Measurements from ENCODE around the gene LEAP2. TPM values are rescaled to one million over a fixed set of nuclear protein-coding genes. Genes with fewer than 3 reads are reported as not detected.

Gene LEAP2
- total and polyA plus RNA-seq, 4 donors, result 0.88 to 2.1 (median 1.5) TPM

- peaks cover under 1 to 3% of the 10 kb centered on the region in 2 donors for H3K4me1 ChIP-seq (ENCODE audit: control insufficient read depth in 1 of 2, insufficient read depth in 2 of 2, low read length in 2 of 2)
- H3K4me3 ChIP-seq (ENCODE audit: low read length in 2 of 2), result no peak overlapping the region
- H3K9me3 ChIP-seq (ENCODE audit: control insufficient read depth, low read length), result no peaks in the 10 kb centered on the region
- no peak overlapping the region for H3K27ac ChIP-seq (ENCODE audit: low read depth in 1 of 2, low read length in 2 of 2)
- no peak for ATAC-seq (ENCODE audit: low FRiP score)
- WGBS, 2 donors, result 78 to 81% methylated on average over 4 of the region's 4 CpGs
- no peaks in the 10 kb centered on the region for H3K27me3 ChIP-seq (ENCODE audit: control insufficient read depth in 1 of 2, insufficient read depth in 2 of 2, low read length in 1 of 2)
- intact Hi-C loops (cut with DNase I), result no loop called here
- H3K36me3 ChIP-seq (ENCODE audit: control insufficient read depth in 1 of 2, insufficient read depth in 2 of 2, low read length in 1 of 2), result peaks cover 5 to 8% of the 10 kb centered on the region in 2 donors
- no peak for DNase-seq
These were observed 27.6 kb downstream of the LEAP2 start for GRCh38 chr5:132901036-132901435.

- no peak for ATAC-seq (ENCODE audit: low FRiP score)
- no peak overlapping the region for H3K27ac ChIP-seq (ENCODE audit: low read depth in 1 of 2, low read length in 2 of 2)
- no peaks in the 10 kb centered on the region for H3K27me3 ChIP-seq (ENCODE audit: control insufficient read depth in 1 of 2, insufficient read depth in 2 of 2, low read length in 1 of 2)
- intact Hi-C loops (cut with DNase I), result no loop called here
- H3K4me1 ChIP-seq (ENCODE audit: control insufficient read depth in 1 of 2, insufficient read depth in 2 of 2, low read length in 2 of 2), result peaks cover 0 to 3% of the 10 kb centered on the region in 2 donors
- no peak for DNase-seq
- WGBS, 2 donors, result 82 to 87% methylated on average over 3 of the region's 3 CpGs
- no peaks in the 10 kb centered on the region for H3K9me3 ChIP-seq (ENCODE audit: control insufficient read depth, low read length)
- H3K4me3 ChIP-seq (ENCODE audit: low read length in 2 of 2), result no peak overlapping the region
- peaks cover under 1 to 4% of the 10 kb centered on the region in 2 donors for H3K36me3 ChIP-seq (ENCODE audit: control insufficient read depth in 1 of 2, insufficient read depth in 2 of 2, low read length in 1 of 2)
These were observed 28.3 kb downstream of the LEAP2 start for GRCh38 chr5:132901730-132902129.

GRCh38 chr5:132905938-132906337, 32.5 kb downstream of the LEAP2 start:
- intact Hi-C loops (cut with DNase I), result no loop called here
- Histone ChIP-seq H3K27me3 (ENCODE audit: control insufficient read depth in 1 of 2, insufficient read depth in 2 of 2, low read length in 1 of 2) (no peaks in the 10 kb centered on the region), H3K27ac (ENCODE audit: low read depth in 1 of 2, low read length in 2 of 2) (no peak overlapping the region), H3K4me3 (ENCODE audit: low read length in 2 of 2) (no peak overlapping the region), H3K9me3 (ENCODE audit: control insufficient read depth, low read length) (no peaks in the 10 kb centered on the region), H3K4me1 (ENCODE audit: control insufficient read depth in 1 of 2, insufficient read depth in 2 of 2, low read length in 2 of 2) (peaks cover 2 to 3% of the 10 kb centered on the region in 2 donors), H3K36me3 (ENCODE audit: control insufficient read depth in 1 of 2, insufficient read depth in 2 of 2, low read length in 1 of 2) (no peaks in the 10 kb centered on the region)
- WGBS, 2 donors, result 81 to 83% methylated on average over 2 of the region's 2 CpGs
- DNase-seq (no peak), ATAC-seq (ENCODE audit: low FRiP score) (no peak)

- Histone ChIP-seq H3K4me1 (ENCODE audit: control insufficient read depth in 1 of 2, insufficient read depth in 2 of 2, low read length in 2 of 2) (peaks cover 2 to 3% of the 10 kb centered on the region in 2 donors), H3K9me3 (ENCODE audit: control insufficient read depth, low read length) (no peaks in the 10 kb centered on the region), H3K27ac (ENCODE audit: low read depth in 1 of 2, low read length in 2 of 2) (no peak overlapping the region), H3K36me3 (ENCODE audit: control insufficient read depth in 1 of 2, insufficient read depth in 2 of 2, low read length in 1 of 2) (no peaks in the 10 kb centered on the region), H3K4me3 (ENCODE audit: low read length in 2 of 2) (no peak overlapping the region), H3K27me3 (ENCODE audit: control insufficient read depth in 1 of 2, insufficient read depth in 2 of 2, low read length in 1 of 2) (no peaks in the 10 kb centered on the region)
- WGBS, 2 donors, result 95 to 96% methylated on average over 2 of the region's 2 CpGs
- ATAC-seq (ENCODE audit: low FRiP score), result no peak
- intact Hi-C loops (cut with DNase I), result no loop called here
- DNase-seq, result no peak
These were observed 33.7 kb downstream of the LEAP2 start for GRCh38 chr5:132907161-132907560.

- H3K36me3 ChIP-seq (ENCODE audit: control insufficient read depth in 1 of 2, insufficient read depth in 2 of 2, low read length in 1 of 2), result no peaks in the 10 kb centered on the region
- no peak overlapping the region for H3K27ac ChIP-seq (ENCODE audit: low read depth in 1 of 2, low read length in 2 of 2)
- no peak for ATAC-seq (ENCODE audit: low FRiP score)
- H3K4me3 ChIP-seq (ENCODE audit: low read length in 2 of 2), result no peak overlapping the region
- H3K9me3 ChIP-seq (ENCODE audit: control insufficient read depth, low read length), result no peaks in the 10 kb centered on the region
- intact Hi-C loops (cut with DNase I), result no loop called here
- DNase-seq, result no peak
- H3K4me1 ChIP-seq (ENCODE audit: control insufficient read depth in 1 of 2, insufficient read depth in 2 of 2, low read length in 2 of 2), result peaks cover 2 to 3% of the 10 kb centered on the region in 2 donors
- no peaks in the 10 kb centered on the region for H3K27me3 ChIP-seq (ENCODE audit: control insufficient read depth in 1 of 2, insufficient read depth in 2 of 2, low read length in 1 of 2)
- WGBS, 2 donors, result 77 to 81% methylated on average over 1 of the region's 1 CpG
These were observed 36.2 kb downstream of the LEAP2 start for GRCh38 chr5:132909702-132910101.

- ATAC-seq (ENCODE audit: low FRiP score) (no peak), DNase-seq (no peak)
- no peaks in the 10 kb centered on the region for H3K36me3 ChIP-seq (ENCODE audit: control insufficient read depth in 1 of 2, insufficient read depth in 2 of 2, low read length in 1 of 2)
- 89 to 90% methylated on average over 5 of the region's 5 CpGs for WGBS, 2 donors
- H3K27ac ChIP-seq (ENCODE audit: low read depth in 1 of 2, low read length in 2 of 2), result no peak overlapping the region
- no peaks in the 10 kb centered on the region for H3K9me3 ChIP-seq (ENCODE audit: control insufficient read depth, low read length)
- intact Hi-C loops (cut with DNase I), result no loop called here
- H3K4me3 ChIP-seq (ENCODE audit: low read length in 2 of 2), result no peak overlapping the region
- no peaks in the 10 kb centered on the region for H3K27me3 ChIP-seq (ENCODE audit: control insufficient read depth in 1 of 2, insufficient read depth in 2 of 2, low read length in 1 of 2)
- H3K4me1 ChIP-seq (ENCODE audit: control insufficient read depth in 1 of 2, insufficient read depth in 2 of 2, low read length in 2 of 2), result peaks cover 0 to 2% of the 10 kb centered on the region in 2 donors
These were observed 42.2 kb downstream of the LEAP2 start for GRCh38 chr5:132915681-132916080.

- H3K27ac ChIP-seq (ENCODE audit: low read depth in 1 of 2, low read length in 2 of 2), result no peak overlapping the region
- WGBS, 2 donors, result 97 to 98% methylated on average over 3 of the region's 3 CpGs
- no peaks in the 10 kb centered on the region for H3K36me3 ChIP-seq (ENCODE audit: control insufficient read depth in 1 of 2, insufficient read depth in 2 of 2, low read length in 1 of 2)
- ATAC-seq (ENCODE audit: low FRiP score), result no peak
- intact Hi-C loops (cut with DNase I), result no loop called here
- H3K27me3 ChIP-seq (ENCODE audit: control insufficient read depth in 1 of 2, insufficient read depth in 2 of 2, low read length in 1 of 2), result no peaks in the 10 kb centered on the region
- DNase-seq, result no peak
- H3K9me3 ChIP-seq (ENCODE audit: control insufficient read depth, low read length), result no peaks in the 10 kb centered on the region
- peaks cover 0 to 1% of the 10 kb centered on the region in 2 donors for H3K4me1 ChIP-seq (ENCODE audit: control insufficient read depth in 1 of 2, insufficient read depth in 2 of 2, low read length in 2 of 2)
- no peak overlapping the region for H3K4me3 ChIP-seq (ENCODE audit: low read length in 2 of 2)
These were observed 42.6 kb downstream of the LEAP2 start for GRCh38 chr5:132916086-132916485.

Other genes starting within 250 kb of the LEAP2 start
- not detected for gene IL13, start 215.5 kb upstream of the LEAP2 start, total RNA-seq
- gene IL13, start 215.5 kb upstream of the LEAP2 start, polyA plus RNA-seq, result under 1 TPM in 1 of 2 donors, not detected in 1; 0.15 TPM
- gene IL4, start 199.7 kb upstream of the LEAP2 start, total RNA-seq, result not detected
- gene IL4, start 199.7 kb upstream of the LEAP2 start, polyA plus RNA-seq, result not detected
- gene KIF3A, start 136.1 kb upstream of the LEAP2 start, total RNA-seq, result 10 to 100 TPM; 10.1 to 15.1 TPM
- gene KIF3A, start 136.1 kb upstream of the LEAP2 start, polyA plus RNA-seq, result 10 to 100 TPM in 1 of 2 donors, 1 to 10 TPM in 1; 4.5 to 11.0 TPM
- gene CCNI2, start 126.2 kb upstream of the LEAP2 start, total RNA-seq, result not detected
- gene CCNI2, start 126.2 kb upstream of the LEAP2 start, polyA plus RNA-seq, result under 1 TPM in 1 of 2 donors, not detected in 1; 0.38 TPM
- gene SEPTIN8, start 96.4 kb upstream of the LEAP2 start, total RNA-seq, result 100 to 1,000 TPM in 1 of 2 donors, 10 to 100 TPM in 1; 56.7 to 103 TPM
- 10 to 100 TPM; 48.6 to 58.2 TPM for gene SEPTIN8, start 96.4 kb upstream of the LEAP2 start, polyA plus RNA-seq
- under 1 TPM in 1 of 2 donors, not detected in 1; 0.18 TPM for gene SOWAHA, start 60.4 kb upstream of the LEAP2 start, total RNA-seq
- 1 to 10 TPM in 1 of 2 donors, under 1 TPM in 1; 0.41 to 9.5 TPM for gene SOWAHA, start 60.4 kb upstream of the LEAP2 start, polyA plus RNA-seq
- gene SHROOM1, start 43.0 kb upstream of the LEAP2 start, total RNA-seq, result 10 to 100 TPM in 1 of 2 donors, 1 to 10 TPM in 1; 6.1 to 15.0 TPM
- 10 to 100 TPM in 1 of 2 donors, 1 to 10 TPM in 1; 1.4 to 11.7 TPM for gene SHROOM1, start 43.0 kb upstream of the LEAP2 start, polyA plus RNA-seq
- under 1 TPM; 0.19 to 0.39 TPM for gene GDF9, start 7.2 kb upstream of the LEAP2 start, total RNA-seq
- under 1 TPM in 1 of 2 donors, not detected in 1; 0.84 TPM for gene GDF9, start 7.2 kb upstream of the LEAP2 start, polyA plus RNA-seq
- gene UQCRQ, start 7.0 kb upstream of the LEAP2 start, total RNA-seq, result 100 to 1,000 TPM; 212 to 249 TPM
- 100 to 1,000 TPM; 249 to 397 TPM for gene UQCRQ, start 7.0 kb upstream of the LEAP2 start, polyA plus RNA-seq
- gene AFF4, start 90.0 kb downstream of the LEAP2 start, total RNA-seq, result 100 to 1,000 TPM; 100 to 131 TPM
- gene AFF4, start 90.0 kb downstream of the LEAP2 start, polyA plus RNA-seq, result 10 to 100 TPM in 1 of 2 donors, 1 to 10 TPM in 1; 8.4 to 17.7 TPM
- gene ZCCHC10, start 152.9 kb downstream of the LEAP2 start, total RNA-seq, result 10 to 100 TPM; 17.3 to 31.4 TPM
- 10 to 100 TPM; 11.3 to 40.8 TPM for gene ZCCHC10, start 152.9 kb downstream of the LEAP2 start, polyA plus RNA-seq
- gene HSPA4, start 178.3 kb downstream of the LEAP2 start, total RNA-seq, result 100 to 1,000 TPM in 1 of 2 donors, 10 to 100 TPM in 1; 56.1 to 135 TPM
- gene HSPA4, start 178.3 kb downstream of the LEAP2 start, polyA plus RNA-seq, result 10 to 100 TPM; 51.3 to 54.0 TPM

All from aorta (tissue), 5 donors.